ENCODE measurements around the gene CSNK2A3.

GRCh38 chr11:11332141-11332710 is 20.8 kb downstream of the CSNK2A3 start:
- no peak for TF ChIP-seq CTCF (IDR thresholded peaks at IDR 0.05)
- TF ChIP-seq EZH2 (IDR thresholded peaks at IDR 0.05; ENCODE audit: borderline replicate concordance, insufficient read depth, low read depth, low read length, poor library complexity, severe bottlenecking): no peak

All from B cell (primary cell).